HepG2 (cell line): ENCODE measurements around the gene NSUN3.

Source experiments
- ZBTB43 ChIP-seq: sonication (generic); formaldehyde crosslinking; conservative IDR thresholded peaks from 2 replicates; pipeline ENCODE4 v1.4.0; 2020; ENCODE audit warnings: missing genetic modification reagents
- ZNF468 ChIP-seq: sonication (generic); formaldehyde crosslinking; IDR thresholded peaks from 2 replicates; pipeline ENCODE4 v1.8.0; 2022; ENCODE audit warnings: mild to moderate bottlenecking, moderate library complexity, missing genetic modification reagents
- ZNF703 ChIP-seq: sonication (generic); formaldehyde crosslinking; IDR thresholded peaks from 2 replicates; pipeline ENCODE4 v1.5.1; 2020; ENCODE audit warnings: missing genetic modification reagents, mild to moderate bottlenecking, moderate library complexity, borderline replicate concordance

DNA sequence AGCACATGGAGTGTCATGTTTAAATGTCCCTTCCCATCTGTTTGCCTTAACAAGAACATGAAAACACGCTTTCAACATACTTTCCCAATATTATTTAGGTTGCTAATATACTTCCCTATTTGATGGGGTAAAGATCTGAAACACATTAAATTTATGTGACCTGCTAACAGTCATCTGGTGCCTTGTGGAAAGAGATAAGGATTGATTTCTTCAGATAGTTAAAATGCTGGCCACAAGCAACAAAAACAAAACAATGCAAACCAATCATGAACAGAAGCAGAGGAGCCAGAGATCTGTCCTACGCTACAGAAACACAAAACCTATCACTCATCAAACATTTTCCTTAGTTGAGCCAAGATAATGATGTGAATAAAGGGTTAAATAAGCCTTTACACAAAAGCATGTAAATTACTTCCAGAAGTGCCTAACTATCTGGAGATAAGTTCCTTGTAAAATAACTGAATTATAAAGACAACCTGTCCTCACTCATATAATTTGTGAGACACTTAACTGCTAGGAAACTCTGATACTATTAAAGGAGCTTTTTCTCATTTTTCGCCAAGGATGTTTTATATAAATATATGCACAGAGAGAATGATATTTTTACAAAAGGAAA, 109.9 kb downstream of the NSUN3 start:
- no peak for TF ChIP-seq ZNF703 (CRISPR knock-in tag)
- no peak for TF ChIP-seq ZNF468 (CRISPR knock-in tag)
- no peak for TF ChIP-seq ZBTB43 (CRISPR knock-in tag)
